Heart left ventricle (tissue), 13 donors: ENCODE data around the gene GABBR2.

Experiments
- CTCF ChIP-seq, 12 donors: fragments of 200-600 bp; sonication (generic) in 4 of 12; IDR thresholded peaks; one replicate each; pipeline versions ENCODE4 v1.5.0 to v1.8.0; 2018 to 2022; ENCODE audit warnings: antibody characterized with exemption in 12 of 12, mild to moderate bottlenecking in 5 of 12
- POLR2A ChIP-seq, 2 donors: fragments of 450-650 bp; IDR thresholded peaks; one replicate each; pipeline ENCODE4 v1.6.1; 2017; ENCODE audit warnings: antibody characterized with exemption in 2 of 2, mild to moderate bottlenecking in 2 of 2, moderate library complexity in 2 of 2
- donor health status: ischemic (EF 13 %, LVEDD 7.1; RV severe dilation, severe dysfunction).
- donor health status: DM: no; HTN: yes; CAD: no.
- donor health status: DM: no; HTN: no; CAD: no.
- donor health status: ischemic (EF 25% LVEDD 6.9; RV normal size, moderate dysfunction).
- donor health status: ischemic (EF 25% LVEDD 5.7; RV mildly dilated, moderate dysfunction).
- donor health status: ischemic (EF 35%, LVEDD 5.7; RV mildly dilated, moderate dysfunction).
- donor health status: nonischemic (EF 11% LVEDD 7.7; RV severe dilation, severe dysfunction).
- donor health status: DM: yes; HTN: yes; CAD: no.
- donor health status: PGD.
- donor health status: ischemic (EF 29% LVEDD 5.4; RV normal size, mild dysfunction).
- donor health status: nonischemic (EF 23%, LVEDD 6.1; RV moderate dilation, normal function).

GRCh38 chr9:98686961-98687855 lies 21.5 kb downstream of the GABBR2 start:
- TF ChIP-seq POLR2A (IDR thresholded peaks at IDR 0.05) (no peak), CTCF (IDR thresholded peaks at IDR 0.05) (no peak)
